ENCODE measurements around the gene NPPA. TPM values are rescaled to one million over a fixed set of nuclear protein-coding genes. Genes with fewer than 3 reads are reported as not detected.

NPPA gene
- total and polyA plus RNA-seq, 8 donors = 0.51 to 2.7 (median 1.2) TPM

- TF ChIP-seq CTCF (IDR thresholded peaks at IDR 0.05) = no peak
- H3K4me3 ChIP-seq = no peak overlapping the region
- no peaks in the 10 kb centered on the region for H3K4me1 ChIP-seq
- H3K36me3 ChIP-seq = peaks cover 0 to 99% of the 10 kb centered on the region in 2 donors
- DNase-seq (no peak), ATAC-seq (no peak)
- intact Hi-C loops (cut with DNase I) = no loop called here
- H3K27ac ChIP-seq = no peak overlapping the region
- H3K9me3 ChIP-seq = no peaks in the 10 kb centered on the region
- H3K27me3 ChIP-seq = no peaks in the 10 kb centered on the region
Observed at GRCh38 chr1:11825131-11825530, 22.5 kb downstream of the NPPA start.

- Histone ChIP-seq H3K4me3 (no peak overlapping the region), H3K9me3 (no peaks in the 10 kb centered on the region), H3K4me1 (no peaks in the 10 kb centered on the region), H3K27me3 (no peaks in the 10 kb centered on the region), H3K36me3 (peaks cover 0 to 99% of the 10 kb centered on the region in 2 donors), H3K27ac (no peak overlapping the region)
- ATAC-seq (no peak), DNase-seq (no peak)
- intact Hi-C loops (cut with DNase I) = no loop called here
- no peak for TF ChIP-seq CTCF (IDR thresholded peaks at IDR 0.05)
Observed at GRCh38 chr1:11823366-11824137, 24.0 kb downstream of the NPPA start.

GRCh38 chr1:11822091-11822490, 25.5 kb downstream of the NPPA start:
- Histone ChIP-seq H3K4me3 (no peak overlapping the region), H3K36me3 (peaks cover 0 to 99% of the 10 kb centered on the region in 2 donors), H3K27me3 (no peaks in the 10 kb centered on the region), H3K9me3 (no peaks in the 10 kb centered on the region), H3K4me1 (no peaks in the 10 kb centered on the region), H3K27ac (no peak overlapping the region)
- intact Hi-C loops (cut with DNase I) = no loop called here
- TF ChIP-seq CTCF (IDR thresholded peaks at IDR 0.05) = no peak
- DNase-seq (no peak), ATAC-seq (no peak)

GRCh38 chr1:11817192-11817591, 30.4 kb downstream of the NPPA start:
- no peak overlapping the region for H3K27ac ChIP-seq
- H3K4me1 ChIP-seq = peaks cover 0 to 30% of the 10 kb centered on the region in 2 donors
- ATAC-seq (no peak), DNase-seq (no peak)
- H3K4me3 ChIP-seq = no peak overlapping the region
- intact Hi-C loops (cut with DNase I) = no loop called here
- H3K9me3 ChIP-seq = no peaks in the 10 kb centered on the region
- H3K27me3 ChIP-seq = no peaks in the 10 kb centered on the region
- H3K36me3 ChIP-seq = peaks cover 0 to 86% of the 10 kb centered on the region in 2 donors
- TF ChIP-seq CTCF (IDR thresholded peaks at IDR 0.05) = no peak

- no peaks in the 10 kb centered on the region for H3K9me3 ChIP-seq
- H3K4me3 ChIP-seq = no peak overlapping the region
- ATAC-seq = no peak
- no peak for TF ChIP-seq CTCF (IDR thresholded peaks at IDR 0.05)
- peaks cover 0 to 80% of the 10 kb centered on the region in 2 donors for H3K36me3 ChIP-seq
- H3K4me1 ChIP-seq = peaks cover 0 to 55% of the 10 kb centered on the region in 2 donors
- intact Hi-C loops (cut with DNase I) = no loop called here
- H3K27me3 ChIP-seq = no peaks in the 10 kb centered on the region
- H3K27ac ChIP-seq = no peak overlapping the region
- DNase-seq = no peak
Observed at GRCh38 chr1:11813021-11813420, 34.6 kb downstream of the NPPA start.

Measured in left lung (tissue), 10 donors.